Mesenchymal stem cell (in vitro differentiated cells and primary cell): ENCODE measurements around the gene ACBD6.

Source experiments
- DNase-seq: peaks from one replicate; pipeline ENCODE4 v3.0.0-alpha.2; 2013
- H2AFZ ChIP-seq: one replicate; pipeline ENCODE4 v1.6.1; 2013; ENCODE audit warnings: low read depth, mild to moderate bottlenecking, control low read depth, inconsistent platforms, low read length, moderate library complexity
- H2AK5ac ChIP-seq: 2 replicates; pipeline ENCODE4 v1.6.1; 2013; ENCODE audit warnings: low read length, moderate library complexity, mild to moderate bottlenecking, inconsistent platforms; ENCODE audit not compliant: severe bottlenecking
- H2BK120ac ChIP-seq: one replicate; pipeline ENCODE4 v1.6.1; 2013; ENCODE audit warnings: low read depth, mild to moderate bottlenecking, inconsistent platforms, low read length, moderate library complexity
- H2BK12ac ChIP-seq, 2 experiments: one replicate each; pipeline ENCODE4 v1.6.1; 2013; ENCODE audit warnings: inconsistent platforms in 2 of 2, low read length in 2 of 2, mild to moderate bottlenecking in 2 of 2, moderate library complexity in 2 of 2, control low read depth in 1 of 2
- H2BK15ac ChIP-seq: one replicate; pipeline ENCODE4 v1.6.1; 2013; ENCODE audit warnings: mild to moderate bottlenecking, low read depth, inconsistent platforms; ENCODE audit not compliant: poor library complexity, severe bottlenecking
- H2BK5ac ChIP-seq: 2 replicates; pipeline ENCODE4 v1.6.1; 2013; ENCODE audit warnings: low read depth, mild to moderate bottlenecking, low read length, control low read depth, inconsistent platforms; ENCODE audit not compliant: poor library complexity, severe bottlenecking
- H3K14ac ChIP-seq, 2 experiments: one replicate each; pipeline ENCODE4 v1.6.1; 2013; ENCODE audit warnings: inconsistent platforms in 2 of 2, low read length in 2 of 2, control low read depth in 1 of 2, mild to moderate bottlenecking in 1 of 2, moderate library complexity in 1 of 2
- H3K18ac ChIP-seq, 2 experiments: one replicate each; pipeline ENCODE4 v1.6.1; 2013; ENCODE audit warnings: inconsistent platforms in 2 of 2, low read length in 2 of 2, control low read depth in 1 of 2, low read depth in 1 of 2, mild to moderate bottlenecking in 1 of 2
- H3K23ac ChIP-seq, 2 experiments: one replicate each; pipeline ENCODE4 v1.6.1; 2013; ENCODE audit warnings: inconsistent platforms in 2 of 2, low read length in 2 of 2, mild to moderate bottlenecking in 2 of 2, moderate library complexity in 2 of 2, control low read depth in 1 of 2
- H3K27ac ChIP-seq: 2 replicates; pipeline ENCODE4 v1.5.1; 2013; ENCODE audit warnings: mild to moderate bottlenecking, moderate library complexity, low read length, control low read depth, inconsistent platforms; ENCODE audit not compliant: poor library complexity, severe bottlenecking
- H3K27me3 ChIP-seq, 2 experiments: 2 replicates each; pipeline versions ENCODE4 v1.6.1 to v1.7.0; 2013; ENCODE audit warnings: low read length in 2 of 2, mild to moderate bottlenecking in 2 of 2, moderate library complexity in 2 of 2, control low read depth in 1 of 2, inconsistent platforms in 1 of 2; ENCODE audit not compliant: control insufficient read depth in 1 of 2, insufficient read depth in 1 of 2
- H3K36me3 ChIP-seq, 2 experiments: 2 replicates each; pipeline versions ENCODE4 v1.6.1 to v1.7.0; 2013; ENCODE audit warnings: low read length in 2 of 2, control low read depth in 1 of 2, inconsistent platforms in 1 of 2, low read depth in 1 of 2, mild to moderate bottlenecking in 1 of 2; ENCODE audit not compliant: insufficient read depth in 2 of 2, control insufficient read depth in 1 of 2
- H3K4ac ChIP-seq, 2 experiments: one replicate each; pipeline ENCODE4 v1.6.1; 2013; ENCODE audit warnings: inconsistent platforms in 2 of 2, low read length in 2 of 2, mild to moderate bottlenecking in 2 of 2, moderate library complexity in 2 of 2, control low read depth in 1 of 2, low read depth in 1 of 2
- H3K4me1 ChIP-seq: 2 replicates; pipeline ENCODE4 v1.6.1; 2013; ENCODE audit warnings: low read depth, low read length, control low read depth; ENCODE audit not compliant: control insufficient read depth, insufficient read depth
- H3K4me2 ChIP-seq: 2 replicates; pipeline ENCODE4 v1.6.1; 2013; ENCODE audit warnings: low read length, mild to moderate bottlenecking, inconsistent platforms; ENCODE audit not compliant: poor library complexity, severe bottlenecking
- H3K4me3 ChIP-seq, 2 experiments: 2 replicates each; pipeline versions ENCODE4 v1.5.1 to v1.7.0; 2013; ENCODE audit warnings: low read length in 2 of 2, mild to moderate bottlenecking in 2 of 2, control low read depth in 1 of 2, low read depth in 1 of 2; ENCODE audit not compliant: insufficient read depth in 1 of 2
- H3K79me1 ChIP-seq: replicated peaks from 2 replicates; pipeline ENCODE4 v1.6.1; 2013; ENCODE audit warnings: mild to moderate bottlenecking, control low read depth, low read length, inconsistent platforms; ENCODE audit not compliant: poor library complexity, severe bottlenecking
- H3K9ac ChIP-seq: 2 replicates; pipeline ENCODE4 v1.7.0; 2013; ENCODE audit warnings: mild to moderate bottlenecking, low read length, moderate library complexity
- H3K9me3 ChIP-seq: 2 replicates; pipeline ENCODE4 v1.7.0; 2013; ENCODE audit warnings: mild to moderate bottlenecking, low read length; ENCODE audit not compliant: control insufficient read depth
- H4K8ac ChIP-seq: one replicate; pipeline ENCODE4 v1.6.1; 2013; ENCODE audit warnings: inconsistent platforms, mild to moderate bottlenecking, low read length, moderate library complexity
- H4K91ac ChIP-seq: one replicate; pipeline ENCODE4 v1.6.1; 2013; ENCODE audit warnings: mild to moderate bottlenecking, low read length, inconsistent platforms
- WGBS: methylation state at CpG from one replicate; pipeline ENCODE4 v1.1.7; 2013; ENCODE audit warnings: mixed read lengths; 5-methylcytosine and 5-hydroxymethylcytosine counted together

ACBD6 gene

DNA sequence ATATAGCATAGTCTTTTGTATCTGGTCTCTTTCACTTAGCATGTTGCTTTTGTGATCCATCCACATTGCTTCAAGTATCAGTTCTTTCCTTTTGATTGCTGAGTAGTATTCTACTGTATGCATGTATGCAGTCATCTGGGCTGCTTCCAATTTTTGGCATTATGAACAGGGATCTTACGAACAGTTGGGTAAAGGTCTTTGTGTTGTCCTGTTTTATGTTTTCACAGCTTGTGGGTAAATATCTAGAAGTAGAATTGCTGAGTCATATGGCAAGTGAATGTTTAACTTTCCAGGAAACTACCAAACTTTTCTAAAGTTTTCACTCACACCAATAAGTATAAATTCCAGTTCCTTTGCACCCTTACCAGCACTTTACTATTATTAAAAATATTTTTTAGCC lies 211.4 kb downstream of the ACBD6 start:
- Histone ChIP-seq H3K9ac (no peak overlapping the region), H3K9me3 (no peaks in the 10 kb centered on the region), H2BK5ac (no peak overlapping the region), H3K18ac (no peak overlapping the region), H3K79me1 (peaks cover 13% of the 10 kb centered on the region), H3K4me2 (no peak overlapping the region), H4K91ac (no peak overlapping the region), H4K8ac (no peak overlapping the region), H3K36me3 (peaks cover 3 to 22% of the 10 kb centered on the region in 2 experiments), H3K23ac (no peak overlapping the region), H3K27me3 (no peaks in the 10 kb centered on the region), H2AK5ac (no peak overlapping the region), H2BK15ac (no peak overlapping the region), H2BK120ac (no peak overlapping the region), H3K27ac (peak overlapping the region; percentile 7), H3K14ac (no peak overlapping the region), H2AFZ (no peak overlapping the region), H3K4ac (no peak overlapping the region), H3K4me1 (no peaks in the 10 kb centered on the region), H3K4me3 (no peak overlapping the region), H2BK12ac (no peak overlapping the region)
- WGBS: 100% methylated on average over 1 of the region's 1 CpG
- no peak for DNase-seq

DNA sequence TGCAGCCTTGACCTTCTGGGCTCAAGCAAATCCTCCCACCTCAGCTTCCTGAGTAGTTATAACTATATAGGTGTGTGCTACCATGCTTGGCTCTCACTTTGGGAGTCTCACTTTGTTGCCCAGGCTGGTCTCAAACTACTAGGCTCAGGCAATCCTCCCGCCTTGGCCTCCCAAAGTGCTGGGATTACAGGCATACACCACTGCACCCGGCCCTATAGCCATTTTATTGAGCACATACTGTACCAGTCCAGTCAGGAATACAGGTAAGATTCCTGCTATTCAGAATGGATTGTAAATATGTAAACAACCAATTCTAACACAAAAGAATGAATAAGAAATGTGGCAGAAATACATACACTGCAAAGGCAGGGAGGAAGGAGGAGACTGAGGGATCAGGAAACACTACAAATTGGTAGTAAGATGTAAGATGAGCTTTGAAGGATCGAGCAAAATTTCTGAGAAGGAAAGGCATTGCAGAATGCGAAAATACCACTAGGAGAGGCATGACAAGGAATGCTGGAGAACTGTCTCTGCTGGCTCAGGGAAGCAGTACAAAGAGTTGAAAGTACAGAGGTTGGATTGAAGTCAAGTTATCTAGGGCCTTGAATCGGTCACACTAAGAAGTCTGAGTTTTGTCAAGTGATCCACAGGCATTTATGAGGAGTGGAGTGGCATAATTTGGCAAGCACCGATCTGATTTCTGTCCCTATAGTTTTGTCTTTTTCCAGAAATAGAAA lies 211.9 kb downstream of the ACBD6 start:
- 95% methylated on average over 4 of the region's 6 CpGs for whole genome bisulfite sequencing

DNA sequence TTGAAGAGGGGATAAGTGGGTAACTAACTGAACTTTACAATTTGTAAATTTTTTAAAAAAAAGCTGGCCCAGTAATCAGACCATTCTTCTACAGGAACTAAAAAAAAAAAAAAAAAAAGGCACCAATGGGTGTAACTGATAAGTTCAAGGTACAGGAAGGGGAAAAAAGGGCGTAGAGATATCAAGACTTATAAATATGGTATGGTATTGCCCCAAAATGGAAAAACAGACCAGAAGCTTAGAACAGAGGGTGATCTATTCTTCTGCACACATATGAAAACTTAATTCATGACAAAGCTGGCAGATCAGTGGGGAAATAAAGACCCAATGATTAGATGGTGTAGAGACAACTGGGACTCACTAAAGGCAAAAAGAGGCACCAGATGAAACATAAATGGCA lies 213.4 kb downstream of the ACBD6 start:
- no peaks in the 10 kb centered on the region for H3K4me1 ChIP-seq
- no peak overlapping the region for H2BK15ac ChIP-seq
- no peak overlapping the region for H3K4ac ChIP-seq
- no peak overlapping the region for H3K23ac ChIP-seq
- H2BK120ac ChIP-seq: no peak overlapping the region
- H3K9ac ChIP-seq: no peak overlapping the region
- no peaks in the 10 kb centered on the region for H3K27me3 ChIP-seq
- no peaks in the 10 kb centered on the region for H3K9me3 ChIP-seq
- H2AK5ac ChIP-seq: no peak overlapping the region
- DNase-seq: no peak
- H3K36me3 ChIP-seq: peaks cover 3 to 32% of the 10 kb centered on the region in 2 experiments
- H2BK12ac ChIP-seq: no peak overlapping the region
- no peak overlapping the region for H2BK5ac ChIP-seq
- no peak overlapping the region for H3K18ac ChIP-seq
- no peak overlapping the region for H3K4me2 ChIP-seq
- no CpG with 5 or more reads among the region's 1 CpG for WGBS
- no peak overlapping the region for H4K91ac ChIP-seq
- H2AFZ ChIP-seq: no peak overlapping the region
- H4K8ac ChIP-seq: no peak overlapping the region
- H3K4me3 ChIP-seq: no peak overlapping the region
- no peak overlapping the region for H3K27ac ChIP-seq
- H3K79me1 ChIP-seq: peaks cover 12% of the 10 kb centered on the region
- no peak overlapping the region for H3K14ac ChIP-seq

More for the DNA sequence above, 211.9 kb downstream of the ACBD6 start:
- no peak overlapping the region for H3K4me3 ChIP-seq
- H3K27ac ChIP-seq: peak overlapping the region; percentile 7
- H3K14ac ChIP-seq: peak overlapping the region in 1 of 2 experiments; percentile 48
- H2AK5ac ChIP-seq: no peak overlapping the region
- no peaks in the 10 kb centered on the region for H3K4me1 ChIP-seq
- H4K91ac ChIP-seq: no peak overlapping the region
- DNase-seq: no peak
- H4K8ac ChIP-seq: no peak overlapping the region
- peaks cover 13% of the 10 kb centered on the region for H3K79me1 ChIP-seq
- H2BK120ac ChIP-seq: no peak overlapping the region
- H3K4ac ChIP-seq: no peak overlapping the region
- H3K9me3 ChIP-seq: no peaks in the 10 kb centered on the region
- no peak overlapping the region for H3K9ac ChIP-seq
- H2BK12ac ChIP-seq: no peak overlapping the region
- no peaks in the 10 kb centered on the region for H3K27me3 ChIP-seq
- no peak overlapping the region for H3K23ac ChIP-seq
- H3K36me3 ChIP-seq: peaks cover 3 to 22% of the 10 kb centered on the region in 2 experiments
- H2AFZ ChIP-seq: no peak overlapping the region
- no peak overlapping the region for H3K18ac ChIP-seq
- H2BK5ac ChIP-seq: no peak overlapping the region
- H3K4me2 ChIP-seq: no peak overlapping the region
- no peak overlapping the region for H2BK15ac ChIP-seq

DNA sequence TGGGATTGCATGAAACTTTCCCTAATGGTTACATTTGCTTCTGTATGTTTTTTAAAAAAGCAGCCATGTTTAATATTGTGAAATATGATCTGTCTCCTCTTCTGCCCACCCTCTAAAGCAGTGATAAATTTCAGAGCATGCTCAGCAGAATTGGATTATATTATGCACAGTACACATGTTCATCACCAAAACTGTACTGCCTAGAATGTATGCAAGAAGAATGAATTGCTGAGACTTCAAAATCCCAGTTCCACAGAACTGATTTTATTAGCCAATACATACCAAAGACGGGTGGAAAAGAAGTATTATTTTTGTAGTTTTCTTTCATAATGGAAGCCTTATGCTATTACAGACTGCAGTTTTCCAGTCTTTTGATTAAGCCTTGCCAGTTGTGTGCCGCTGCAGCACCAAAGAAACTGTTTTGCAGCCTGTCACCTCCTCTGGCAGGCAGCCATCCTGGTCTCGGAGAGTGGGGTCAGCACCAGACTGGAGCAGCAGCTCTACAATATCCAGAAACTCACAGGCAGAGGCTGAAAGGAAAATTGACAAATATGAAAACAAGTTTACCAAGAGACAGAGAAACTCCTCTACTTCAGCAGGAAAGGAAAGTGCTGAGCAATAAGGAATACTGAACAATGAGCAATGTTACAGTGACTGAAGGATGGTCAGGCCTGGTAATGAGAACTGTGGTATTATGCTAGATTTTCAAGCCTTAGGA lies 214.2 kb downstream of the ACBD6 start:
- Histone ChIP-seq H3K4ac (no peak overlapping the region), H3K27ac (no peak overlapping the region), H3K27me3 (no peaks in the 10 kb centered on the region), H2BK5ac (no peak overlapping the region), H3K18ac (no peak overlapping the region), H3K23ac (no peak overlapping the region), H4K91ac (no peak overlapping the region), H2BK15ac (no peak overlapping the region), H4K8ac (no peak overlapping the region), H3K14ac (no peak overlapping the region), H3K9ac (no peak overlapping the region), H3K36me3 (peaks cover 3 to 37% of the 10 kb centered on the region in 2 experiments), H2BK12ac (no peak overlapping the region), H3K4me3 (no peak overlapping the region), H3K9me3 (no peaks in the 10 kb centered on the region), H3K4me1 (no peaks in the 10 kb centered on the region), H2AK5ac (no peak overlapping the region), H2BK120ac (no peak overlapping the region), H3K79me1 (peaks cover 9% of the 10 kb centered on the region), H2AFZ (no peak overlapping the region), H3K4me2 (no peak overlapping the region)
- WGBS: 95% methylated on average over 2 of the region's 3 CpGs
- no peak for DNase-seq
